ENCODE results near the gene DNAI1.

The DNAI1 gene

DNA sequence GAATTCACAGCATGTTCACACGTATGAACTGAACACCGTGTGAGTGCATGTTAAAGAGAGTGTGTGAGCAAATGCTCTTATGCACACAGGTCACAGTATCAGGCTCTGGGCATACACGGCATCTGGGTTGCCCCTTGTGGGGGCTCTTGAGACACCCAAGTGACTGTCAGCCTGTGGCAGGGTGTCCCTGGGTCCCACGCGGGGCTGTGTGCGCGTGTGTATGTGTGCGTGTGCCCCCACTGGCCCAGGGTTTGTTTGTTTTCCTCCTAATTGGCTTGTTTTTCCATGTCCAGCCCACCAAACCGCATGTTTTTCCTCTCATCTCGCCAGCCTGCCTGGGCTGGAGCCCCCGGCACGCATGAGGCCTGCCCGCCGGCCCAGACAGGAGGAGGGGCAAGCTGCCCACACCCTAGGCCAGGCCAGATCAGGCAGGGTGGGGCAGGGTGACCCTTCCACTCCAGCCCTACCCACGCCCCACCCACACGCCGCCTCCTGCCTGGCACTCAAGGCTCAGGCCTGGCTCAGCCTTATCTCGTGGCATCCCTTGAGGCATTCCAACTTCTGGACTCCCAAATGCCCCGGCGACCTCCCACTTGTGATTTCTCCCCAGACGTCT is 102.1 kb downstream of the DNAI1 start:
- no peak for DNase-seq

DNA sequence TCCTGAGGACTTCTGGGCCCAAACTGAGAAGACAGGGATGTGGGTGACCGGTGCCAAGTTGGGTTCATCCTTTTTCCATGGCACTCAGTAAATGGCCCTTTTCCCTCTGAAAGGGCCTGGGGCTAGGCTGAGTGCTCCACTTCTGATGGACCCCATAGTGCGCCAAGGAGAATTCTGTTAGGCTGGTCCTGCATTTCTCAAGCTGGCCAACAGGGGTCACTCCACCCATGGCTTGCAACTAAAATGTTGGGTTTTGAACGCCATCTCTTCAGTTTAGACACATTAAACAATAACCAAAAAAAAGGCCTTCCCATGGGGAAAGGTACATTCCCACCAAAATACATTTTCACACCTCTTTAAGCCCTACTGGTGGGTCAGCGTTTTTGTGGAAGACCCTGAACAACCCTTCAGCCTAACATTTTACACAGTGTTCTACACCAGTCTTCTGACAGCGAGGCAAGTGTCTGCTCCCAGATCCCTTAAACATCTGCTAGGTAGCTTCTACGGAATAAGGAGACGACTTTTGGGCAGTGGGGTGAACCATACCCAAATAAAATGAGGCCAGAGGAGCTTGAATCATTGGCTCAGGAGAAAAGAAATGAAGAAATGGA is 103.6 kb downstream of the DNAI1 start:
- no peak for DNase-seq

DNA sequence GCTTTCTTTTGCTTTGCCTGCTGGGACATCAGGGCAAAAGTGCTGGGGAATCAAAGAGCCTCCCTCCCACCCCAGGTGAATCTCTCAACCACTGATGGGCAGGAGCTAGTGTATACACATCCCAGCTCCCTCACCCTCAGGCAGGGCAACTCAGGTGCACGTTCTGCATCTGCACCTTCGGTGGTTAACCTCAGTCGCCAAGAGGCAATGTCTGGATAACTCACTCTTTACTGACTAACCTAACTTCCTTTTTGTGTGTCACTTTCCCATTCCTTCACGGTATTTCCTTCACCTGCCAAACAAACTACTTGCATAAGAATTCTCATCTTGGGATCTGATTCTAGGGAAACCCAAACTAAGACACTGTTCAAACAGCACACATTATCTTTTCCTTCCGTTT is 104.7 kb downstream of the DNAI1 start:
- DNase-seq: no peak

DNA sequence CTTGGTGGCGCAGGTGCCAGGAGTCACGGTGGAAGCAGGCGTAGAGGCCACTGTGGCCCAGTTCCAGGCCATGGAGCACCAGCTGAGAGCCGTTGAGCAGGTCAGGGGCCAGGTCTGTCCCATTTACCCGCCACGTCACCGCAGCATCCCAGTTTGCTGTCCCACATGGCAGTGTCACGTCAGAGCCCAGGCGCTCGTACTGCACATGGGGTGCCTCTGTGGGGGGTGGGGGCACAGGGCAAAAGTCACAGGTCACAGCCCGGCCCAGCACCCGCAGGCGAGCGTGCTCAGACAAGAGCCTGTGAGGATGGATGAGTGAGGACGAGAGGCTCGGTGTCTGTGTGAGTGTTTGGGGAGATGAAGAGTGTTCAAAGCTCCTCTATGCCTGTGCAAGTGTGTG is 106.0 kb downstream of the DNAI1 start:
- no peak for DNase-seq

DNA sequence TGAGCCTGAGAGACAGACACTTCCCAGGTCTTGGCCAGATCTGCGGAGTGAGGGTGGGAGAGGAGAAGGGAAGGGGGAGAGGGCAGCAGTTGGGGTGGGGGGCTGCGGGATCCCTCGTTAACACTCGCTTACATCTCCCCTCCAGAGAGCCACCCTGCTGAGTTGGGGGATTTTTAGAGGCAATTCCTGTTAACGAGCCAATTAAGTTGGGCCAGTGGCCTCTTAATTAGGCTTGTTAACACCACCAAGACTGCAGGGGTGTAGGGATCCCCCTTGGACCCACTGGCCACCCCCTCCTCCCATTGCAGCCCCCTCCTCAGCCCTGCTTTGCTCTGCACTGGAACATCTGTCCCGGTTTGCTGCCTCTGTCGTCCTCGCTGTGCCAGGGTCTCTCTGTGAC is 107.3 kb downstream of the DNAI1 start:
- no peak for DNase-seq

DNA sequence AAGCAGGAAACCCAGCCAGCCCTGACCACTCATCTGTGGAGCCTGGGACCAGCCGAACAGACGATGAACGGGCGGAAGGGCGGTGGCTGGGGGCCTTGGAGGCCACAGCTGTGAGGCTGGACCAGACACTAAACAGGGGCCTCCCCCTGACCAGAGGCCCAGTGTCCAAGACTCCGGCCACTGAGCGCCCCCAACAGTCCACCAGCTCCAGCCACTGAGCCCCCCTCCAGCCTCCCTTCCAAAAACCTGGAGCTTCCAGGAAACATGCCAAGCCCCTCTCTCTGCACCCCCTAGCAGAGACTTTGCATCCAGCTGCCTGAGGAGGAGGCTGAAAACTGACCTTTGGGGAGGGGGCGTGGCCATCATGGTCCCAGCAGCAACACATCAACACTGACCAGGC is 107.7 kb downstream of the DNAI1 start:
- no peak for DNase-seq

DNA sequence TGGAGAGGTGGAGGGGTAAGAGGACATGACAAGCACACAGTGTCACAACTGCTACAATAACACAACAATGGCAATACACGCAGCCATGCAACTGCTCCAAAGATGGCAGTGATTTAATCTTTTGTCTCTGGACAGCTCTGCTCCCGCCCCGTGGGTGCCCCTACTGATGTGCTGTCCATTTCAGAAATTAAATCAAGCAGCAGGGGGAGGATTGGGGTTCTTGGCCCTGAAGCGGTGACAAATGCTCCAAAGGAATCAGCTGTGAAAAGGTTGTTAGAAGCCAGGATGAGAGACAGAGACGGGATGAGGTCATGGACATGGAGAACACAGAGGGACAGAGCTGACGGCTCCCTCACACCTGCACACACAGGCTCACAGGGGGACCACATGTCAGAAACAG is 108.4 kb downstream of the DNAI1 start:
- DNase-seq: no peak

DNA sequence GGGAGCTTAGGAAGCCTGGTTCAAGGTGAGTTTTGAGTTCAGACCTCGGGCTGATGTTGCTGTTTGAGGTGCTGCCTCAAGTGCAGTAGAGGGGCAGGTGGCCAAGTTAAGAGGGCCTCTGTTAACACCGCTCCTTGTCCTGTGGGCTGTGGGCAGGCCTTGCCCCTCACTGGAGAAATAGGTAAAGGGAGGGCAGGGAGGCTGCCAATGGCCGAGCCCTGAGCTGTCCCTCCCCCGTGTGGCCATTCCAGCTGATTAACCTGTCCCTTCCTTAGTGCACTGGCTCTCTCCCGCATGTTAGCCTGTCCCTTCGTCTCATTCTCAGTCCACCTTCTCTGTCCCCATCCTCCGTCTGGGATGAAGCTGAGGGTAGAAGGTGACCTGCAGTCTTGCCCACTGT is 109.5 kb downstream of the DNAI1 start:
- DNase-seq: no peak

DNA sequence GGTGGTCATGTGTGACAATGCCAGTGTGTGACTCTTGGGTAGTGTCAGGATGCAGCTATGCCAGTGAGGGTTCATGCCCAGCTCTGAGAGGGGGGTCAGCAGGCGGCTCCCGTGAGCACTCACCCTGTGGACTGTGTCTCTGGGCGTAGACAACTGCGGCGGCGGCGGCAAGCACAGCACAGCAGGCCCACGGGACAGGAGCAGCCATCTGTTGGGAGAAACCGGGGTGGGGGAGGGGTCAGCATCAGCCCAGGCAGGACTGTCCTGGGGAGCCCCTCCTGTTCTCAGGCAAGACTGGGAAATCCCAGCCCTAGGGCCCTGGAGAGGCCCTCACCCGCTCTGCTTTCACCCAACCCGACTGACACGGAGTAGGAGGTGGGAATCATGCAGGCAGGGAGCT is 110.2 kb downstream of the DNAI1 start:
- DNase-seq: no peak

DNA sequence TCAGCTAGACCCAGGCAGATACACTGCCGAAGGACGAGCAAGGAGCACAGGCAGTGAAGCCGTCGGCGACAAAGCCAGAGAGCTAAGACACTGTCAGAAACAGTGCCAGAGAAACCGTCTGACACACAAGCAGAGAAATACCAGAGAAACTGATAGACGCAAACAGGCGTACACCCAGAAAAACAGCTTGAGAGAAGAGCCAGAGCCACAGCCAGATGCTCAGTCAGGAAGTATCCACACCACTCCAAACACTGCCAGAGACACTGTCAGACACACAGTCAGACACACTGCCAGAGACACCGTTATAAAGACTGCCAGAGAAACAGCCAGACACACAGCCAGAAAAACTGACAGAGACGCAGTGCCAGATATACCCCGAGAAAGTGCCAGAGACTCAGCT is 111.8 kb downstream of the DNAI1 start:
- DNase-seq: no peak

Measured in COR-L47 (cell line).